Kidney (tissue), 14 donors: Measurements from ENCODE around the gene DTX1. TPM values are rescaled to one million over a fixed set of nuclear protein-coding genes. Genes with fewer than 3 reads are reported as not detected.

Experiments
- DNase-seq, 5 donors: peaks; one replicate each; pipeline ENCODE4 v3.0.0-alpha.2; 2013 to 2020
- FAIRE-seq: peaks from 2 replicates; lab custom pipeline; 2012; peaks lifted over from hg19 to GRCh38; lab: Jason Lieb, UNC
- H3K27ac ChIP-seq, 2 donors: one replicate each; pipeline ENCODE4 v1.7.0; 2013; ENCODE audit warnings: low read depth in 2 of 2, low read length in 2 of 2, inconsistent platforms in 1 of 2
- H3K27me3 ChIP-seq: one replicate; pipeline ENCODE4 v1.7.1; 2013; ENCODE audit warnings: low read length, inconsistent platforms; ENCODE audit not compliant: control insufficient read depth, insufficient read depth
- H3K36me3 ChIP-seq, 3 donors: one replicate each; pipeline versions ENCODE4 v1.7.0 to v1.7.1; 2013; ENCODE audit warnings: low read length in 3 of 3, control low read depth in 1 of 3, inconsistent platforms in 1 of 3; ENCODE audit not compliant: insufficient read depth in 3 of 3, control insufficient read depth in 2 of 3
- H3K4me1 ChIP-seq, 3 donors: one replicate each; pipeline versions ENCODE4 v1.7.0 to v1.7.1; 2013; ENCODE audit warnings: low read length in 3 of 3, inconsistent platforms in 1 of 3, low read depth in 1 of 3; ENCODE audit not compliant: control insufficient read depth in 2 of 3, insufficient read depth in 2 of 3
- H3K4me3 ChIP-seq, 3 donors: one replicate each; pipeline versions ENCODE4 v1.7.0 to v1.8.1; 2013; ENCODE audit warnings: low read length in 3 of 3, control low read depth in 1 of 3, inconsistent platforms in 1 of 3
- H3K9ac ChIP-seq, 3 donors: one replicate each; pipeline versions ENCODE4 v1.7.0 to v1.7.1; 2013; ENCODE audit warnings: low read length in 3 of 3, control low read depth in 1 of 3, inconsistent platforms in 1 of 3
- H3K9me3 ChIP-seq, 3 donors: one replicate each; pipeline versions ENCODE4 v1.7.0 to v1.7.1; 2013; ENCODE audit warnings: low read length in 3 of 3, control low read depth in 1 of 3, inconsistent platforms in 1 of 3; ENCODE audit not compliant: control insufficient read depth in 2 of 3, insufficient read depth in 1 of 3
- intact Hi-C: fragments of 100-400 bp; cut with DNase I; formaldehyde crosslinking; loops from one replicate; pipeline ENCODE4 v1.11.1; 2022
- polyA plus RNA-seq: library from polyadenylated mRNA; stranded (reverse); fragments of 350-450 nt; fragmentation: Illumina TruSeq; extraction: RNeasy Lipid Tissue Mini Kit (QIAGEN cat#74804); gene quantifications from one replicate; pipeline ENCODE4 v1.2.3, GENCODE V29; 2014; ENCODE audit warnings: low read depth, low replicate concordance; ENCODE audit not compliant: insufficient read depth
- total RNA-seq: library from RNA; stranded (reverse); fragmentation: NEBNext Ultra II Directional; extraction: Animal tissue kit (Norgen Biotek cat#: 25700); gene quantifications from one replicate; pipeline ENCODE4 v1.2.1, GENCODE V29; 2021
- TF ChIP-seq, protein P1 (sequence below): IDR thresholded peaks from 3 replicates; pipeline ENCODE4 v1.5.1; 2012; ENCODE audit warnings: mild to moderate bottlenecking, moderate library complexity, borderline replicate concordance; ENCODE audit not compliant: insufficient read depth; ENCODE audit errors: extremely low read depth
- donor health status: control.
- donor health status: control.
- donor health status: control.
- donor health status: control.
- donor health status: control.
- donor health status: DM: yes; HTN: yes; CAD: no.
- donor health status: Normal renal cell carcinoma (clear cell type).

DTX1 gene
- total and polyA plus RNA-seq, 2 donors from 2014 or later = 4.9 to 7.3 TPM

DNA sequence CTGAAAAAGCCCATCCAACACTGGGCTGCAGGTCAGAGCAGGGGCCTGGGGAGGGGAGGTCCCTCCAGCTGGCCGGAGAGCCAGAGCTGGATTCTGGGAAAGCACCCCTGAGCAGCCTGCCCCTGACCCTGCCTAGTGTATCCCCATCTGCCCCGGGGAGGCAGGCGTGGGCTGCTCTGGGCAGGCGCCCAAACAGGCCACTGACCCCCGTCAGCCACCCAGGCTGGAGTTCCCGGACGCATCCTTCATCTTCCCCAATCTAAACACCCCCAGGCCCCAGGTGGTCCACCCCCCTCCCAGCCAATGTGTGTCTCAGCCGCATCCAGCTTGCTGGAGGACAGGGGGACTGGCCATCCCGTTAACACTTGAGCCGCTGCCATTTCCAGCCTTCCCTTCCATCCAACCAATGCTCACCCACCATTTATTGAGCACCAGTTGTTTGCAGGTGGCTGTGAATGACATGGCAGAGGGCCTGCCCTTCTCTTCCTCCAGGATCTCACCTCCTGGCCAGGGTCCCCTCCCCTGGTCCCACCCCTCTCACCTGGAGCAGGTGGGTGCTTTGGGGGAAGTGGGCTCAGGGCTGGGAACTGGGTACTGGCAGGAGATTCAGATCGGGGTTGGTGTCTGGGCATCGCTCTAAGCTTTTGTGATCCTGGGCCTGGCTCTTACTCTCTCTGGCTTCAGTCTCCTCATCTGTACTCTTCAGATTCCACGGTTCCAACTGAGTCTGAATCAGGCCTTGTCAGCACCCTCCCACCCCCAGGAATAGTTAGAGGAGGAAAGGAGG is 743 bp upstream of the DTX1 start:
- Histone ChIP-seq H3K27ac (no peak overlapping the region), H3K36me3 (no peaks in the 10 kb centered on the region), H3K4me3 (peak overlapping the region; percentile 16 to 35 (median 18)), H3K4me1 (no peaks in the 10 kb centered on the region), H3K9me3 (no peaks in the 10 kb centered on the region), H3K9ac (no peak overlapping the region), H3K27me3 (no peaks in the 10 kb centered on the region)
- no peak for FAIRE-seq
- DNase-seq = peak in 1 of 5 donors; percentile 71
- TF ChIP-seq, protein P1, sequence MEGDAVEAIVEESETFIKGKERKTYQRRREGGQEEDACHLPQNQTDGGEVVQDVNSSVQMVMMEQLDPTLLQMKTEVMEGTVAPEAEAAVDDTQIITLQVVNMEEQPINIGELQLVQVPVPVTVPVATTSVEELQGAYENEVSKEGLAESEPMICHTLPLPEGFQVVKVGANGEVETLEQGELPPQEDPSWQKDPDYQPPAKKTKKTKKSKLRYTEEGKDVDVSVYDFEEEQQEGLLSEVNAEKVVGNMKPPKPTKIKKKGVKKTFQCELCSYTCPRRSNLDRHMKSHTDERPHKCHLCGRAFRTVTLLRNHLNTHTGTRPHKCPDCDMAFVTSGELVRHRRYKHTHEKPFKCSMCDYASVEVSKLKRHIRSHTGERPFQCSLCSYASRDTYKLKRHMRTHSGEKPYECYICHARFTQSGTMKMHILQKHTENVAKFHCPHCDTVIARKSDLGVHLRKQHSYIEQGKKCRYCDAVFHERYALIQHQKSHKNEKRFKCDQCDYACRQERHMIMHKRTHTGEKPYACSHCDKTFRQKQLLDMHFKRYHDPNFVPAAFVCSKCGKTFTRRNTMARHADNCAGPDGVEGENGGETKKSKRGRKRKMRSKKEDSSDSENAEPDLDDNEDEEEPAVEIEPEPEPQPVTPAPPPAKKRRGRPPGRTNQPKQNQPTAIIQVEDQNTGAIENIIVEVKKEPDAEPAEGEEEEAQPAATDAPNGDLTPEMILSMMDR = no peak
- intact Hi-C loops = no loop called here

DNA sequence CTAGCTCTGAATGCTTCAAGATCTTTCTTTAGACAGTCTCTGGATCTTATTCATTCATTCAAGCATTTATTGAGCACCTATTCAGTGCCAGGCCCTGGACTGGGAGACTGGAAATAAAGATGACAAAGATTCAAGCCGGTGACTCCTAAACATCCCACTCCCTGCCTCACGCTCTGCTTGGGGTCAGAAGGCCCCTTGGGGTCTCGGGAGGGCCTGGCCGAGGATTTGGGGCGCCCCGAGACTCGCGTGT is 224 bp upstream of the DTX1 start:
- FAIRE-seq (no peak), DNase-seq (no peak)
- intact Hi-C loops = no loop called here
- H3K27ac ChIP-seq = no peak overlapping the region
- no peaks in the 10 kb centered on the region for H3K4me1 ChIP-seq
- H3K36me3 ChIP-seq = no peaks in the 10 kb centered on the region
- peak overlapping the region; percentile 16 to 35 (median 18) for H3K4me3 ChIP-seq
- peak overlapping the region in 1 of 3 donors; percentile 3 for H3K9ac ChIP-seq
- no peaks in the 10 kb centered on the region for H3K9me3 ChIP-seq
- TF ChIP-seq, protein P1 = no peak
- H3K27me3 ChIP-seq = no peaks in the 10 kb centered on the region

DNA sequence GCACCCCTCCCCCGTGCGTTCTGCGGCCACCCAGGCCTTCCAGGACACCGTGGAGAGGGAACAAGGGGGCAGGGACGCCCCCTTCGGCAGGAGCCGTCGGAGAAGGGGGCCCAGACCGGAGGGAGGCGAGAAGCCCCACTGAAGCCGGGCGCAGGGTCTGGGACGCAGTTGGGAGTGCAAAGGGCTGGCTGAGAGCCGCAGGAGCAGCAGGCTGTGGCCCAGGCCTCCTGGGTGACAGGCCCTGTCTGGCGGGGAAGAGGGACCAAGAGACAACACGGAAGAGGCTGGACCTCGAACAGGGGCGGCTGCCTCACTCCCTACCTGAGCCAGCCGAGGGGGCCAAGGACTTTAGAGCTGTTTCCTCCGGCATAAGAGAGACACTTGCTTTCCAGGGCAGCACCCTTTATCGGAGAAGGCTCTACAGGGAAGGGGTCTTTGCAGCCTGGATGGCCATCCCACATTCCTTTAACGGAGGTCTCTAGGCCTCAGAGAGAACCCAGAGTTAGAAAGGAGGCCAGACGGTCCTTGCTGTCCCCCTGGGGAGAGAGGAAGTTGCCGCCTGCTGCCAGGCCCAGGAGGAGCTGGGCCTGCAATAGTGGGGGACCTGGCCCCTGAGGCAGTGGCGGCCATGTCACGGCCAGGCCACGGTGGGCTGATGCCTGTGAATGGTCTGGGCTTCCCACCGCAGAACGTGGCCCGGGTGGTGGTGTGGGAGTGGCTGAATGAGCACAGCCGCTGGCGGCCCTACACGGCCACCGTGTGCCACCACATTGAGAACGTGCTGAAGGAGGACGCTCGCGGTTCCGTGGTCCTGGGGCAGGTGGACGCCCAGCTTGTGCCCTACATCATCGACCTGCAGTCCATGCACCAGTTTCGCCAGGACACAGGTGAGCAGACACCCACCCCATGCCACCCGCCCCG is 1.3 kb downstream of the DTX1 start:
- peak in 1 of 5 donors; percentile 16 for DNase-seq
- Histone ChIP-seq H3K9ac (no peak overlapping the region), H3K36me3 (no peaks in the 10 kb centered on the region), H3K9me3 (no peaks in the 10 kb centered on the region), H3K27ac (no peak overlapping the region), H3K4me3 (no peak overlapping the region), H3K27me3 (no peaks in the 10 kb centered on the region), H3K4me1 (no peaks in the 10 kb centered on the region)
- intact Hi-C loops = no loop called here
- no peak for FAIRE-seq
- TF ChIP-seq, protein P1 = no peak
